Measurements from ENCODE around the gene DZIP1L. TPM values are rescaled to one million over a fixed set of nuclear protein-coding genes. Genes with fewer than 3 reads are reported as not detected.

DZIP1L gene
- total and polyA plus RNA-seq, 2 experiments from 2014 or later, result 10.6 to 19.5 TPM

GRCh38 chr3:138135833-138136194, 20.4 kb upstream of the DZIP1L start:
- Histone ChIP-seq H3K4me1 (ENCODE audit: insufficient read depth) (no peaks in the 10 kb centered on the region), H3K9me2 (ENCODE audit: insufficient read depth) (peaks cover 34% of the 10 kb centered on the region), H3F3A (replicated peaks; ENCODE audit: low read depth) (no peaks in the 10 kb centered on the region), H3K36me3 (ENCODE audit: insufficient read depth) (no peaks in the 10 kb centered on the region), H3K27ac (ENCODE audit: low read depth) (no peak overlapping the region), H3K4me3 (no peak overlapping the region), H3K4me2 (no peak overlapping the region), H3K79me2 (replicated peaks; ENCODE audit: insufficient read depth) (no peaks in the 10 kb centered on the region), H2AFZ (peak overlapping the region; percentile 9; the same call in 1 of the 2 replicates), H4K20me1 (replicated peaks; ENCODE audit: insufficient read depth) (no peaks in the 10 kb centered on the region), H3K27me3 (ENCODE audit: insufficient read depth) (no peaks in the 10 kb centered on the region)
- Mint-ChIP-seq H3K27me3 (ENCODE audit: insufficient read depth, low read depth, poor library complexity) (no peaks in the 10 kb centered on the region), H3K4me3 (no peak overlapping the region), H3K4me1 (peaks cover 2% of the 10 kb centered on the region; the same call in 2 of the 3 replicates), H3K27ac (no peak overlapping the region), H3K36me3 (ENCODE audit: low read depth) (no peaks in the 10 kb centered on the region), H3K9me3 (no peaks in the 10 kb centered on the region; the same call in 2 of the 3 replicates)
- TF ChIP-seq ZNF462 (CRISPR knock-in tag; IDR thresholded peaks at IDR 0.05) (no peak), EZH2phosphoT487 (IDR thresholded peaks at IDR 0.05; ENCODE audit: unreplicated experiment) (no peak), CREB1 (CRISPR knock-in tag; IDR thresholded peaks at IDR 0.05; ENCODE audit: low read depth) (no peak), ZNF114 (CRISPR knock-in tag; IDR thresholded peaks at IDR 0.05) (no peak), STAT1 (IDR thresholded peaks at IDR 0.05; ENCODE audit: unreplicated experiment) (no peak)
- TF ChIP-seq, protein P1, sequence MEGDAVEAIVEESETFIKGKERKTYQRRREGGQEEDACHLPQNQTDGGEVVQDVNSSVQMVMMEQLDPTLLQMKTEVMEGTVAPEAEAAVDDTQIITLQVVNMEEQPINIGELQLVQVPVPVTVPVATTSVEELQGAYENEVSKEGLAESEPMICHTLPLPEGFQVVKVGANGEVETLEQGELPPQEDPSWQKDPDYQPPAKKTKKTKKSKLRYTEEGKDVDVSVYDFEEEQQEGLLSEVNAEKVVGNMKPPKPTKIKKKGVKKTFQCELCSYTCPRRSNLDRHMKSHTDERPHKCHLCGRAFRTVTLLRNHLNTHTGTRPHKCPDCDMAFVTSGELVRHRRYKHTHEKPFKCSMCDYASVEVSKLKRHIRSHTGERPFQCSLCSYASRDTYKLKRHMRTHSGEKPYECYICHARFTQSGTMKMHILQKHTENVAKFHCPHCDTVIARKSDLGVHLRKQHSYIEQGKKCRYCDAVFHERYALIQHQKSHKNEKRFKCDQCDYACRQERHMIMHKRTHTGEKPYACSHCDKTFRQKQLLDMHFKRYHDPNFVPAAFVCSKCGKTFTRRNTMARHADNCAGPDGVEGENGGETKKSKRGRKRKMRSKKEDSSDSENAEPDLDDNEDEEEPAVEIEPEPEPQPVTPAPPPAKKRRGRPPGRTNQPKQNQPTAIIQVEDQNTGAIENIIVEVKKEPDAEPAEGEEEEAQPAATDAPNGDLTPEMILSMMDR (conservative IDR thresholded peaks at IDR 0.05; ENCODE audit: low read depth in 2 of 2), result no peak
- no peak for DNase-seq (ENCODE audit: low spot score)
- ATAC-seq, result no peak

All from GM23338 (cell line).